AG10803 (cell line): ENCODE measurements around the gene SCN5A.

ENCODE experiments used
- DNase-seq: peaks from one replicate; pipeline ENCODE4 v3.0.0; 2010; ENCODE audit warnings: low read depth
- H3K4me3 ChIP-seq: 2 replicates; pipeline ENCODE4 v1.5.1; 2011; ENCODE audit warnings: mild to moderate bottlenecking, low read length, control low read depth
- TF ChIP-seq, protein P1 (sequence below): conservative IDR thresholded peaks from 2 replicates; pipeline ENCODE4 v1.5.1; 2011; ENCODE audit warnings: mild to moderate bottlenecking, low read length, control low read depth, inconsistent platforms

Gene SCN5A

DNA sequence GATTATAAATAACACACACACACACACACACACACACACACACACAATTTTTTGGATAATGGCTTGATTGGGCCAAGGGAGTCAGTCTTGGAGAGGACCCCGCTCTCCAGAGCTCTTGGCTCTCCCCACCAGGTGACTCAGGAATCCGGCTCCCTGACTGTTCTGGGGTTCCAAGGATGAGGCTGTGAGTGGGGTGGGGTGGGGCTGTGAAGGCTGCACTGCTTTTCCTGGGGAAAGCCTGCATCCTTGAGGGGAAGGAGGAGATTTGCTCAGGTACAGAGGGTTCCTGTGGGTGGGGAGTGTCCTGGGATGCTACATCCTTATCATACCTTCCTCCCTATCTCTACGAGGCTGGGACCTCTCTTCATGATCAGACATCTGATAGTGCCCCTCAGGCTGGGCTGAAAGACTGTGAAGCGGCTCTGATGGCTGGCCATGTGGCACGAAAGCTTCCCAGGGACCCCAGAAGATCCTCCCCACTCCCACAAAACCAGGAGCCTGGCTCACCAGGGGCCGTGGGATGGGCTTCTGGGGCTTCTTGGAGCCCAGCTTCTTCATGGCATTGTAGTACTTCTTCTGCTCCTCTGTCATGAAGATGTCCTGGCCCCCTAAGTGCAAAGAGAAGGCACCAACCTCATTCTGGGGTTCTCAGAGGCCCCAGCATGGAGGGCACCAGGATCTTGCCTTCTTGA, 94.2 kb downstream of the SCN5A start:
- H3K4me3 ChIP-seq = no peak overlapping the region
- DNase-seq = no peak
- TF ChIP-seq, protein P1, sequence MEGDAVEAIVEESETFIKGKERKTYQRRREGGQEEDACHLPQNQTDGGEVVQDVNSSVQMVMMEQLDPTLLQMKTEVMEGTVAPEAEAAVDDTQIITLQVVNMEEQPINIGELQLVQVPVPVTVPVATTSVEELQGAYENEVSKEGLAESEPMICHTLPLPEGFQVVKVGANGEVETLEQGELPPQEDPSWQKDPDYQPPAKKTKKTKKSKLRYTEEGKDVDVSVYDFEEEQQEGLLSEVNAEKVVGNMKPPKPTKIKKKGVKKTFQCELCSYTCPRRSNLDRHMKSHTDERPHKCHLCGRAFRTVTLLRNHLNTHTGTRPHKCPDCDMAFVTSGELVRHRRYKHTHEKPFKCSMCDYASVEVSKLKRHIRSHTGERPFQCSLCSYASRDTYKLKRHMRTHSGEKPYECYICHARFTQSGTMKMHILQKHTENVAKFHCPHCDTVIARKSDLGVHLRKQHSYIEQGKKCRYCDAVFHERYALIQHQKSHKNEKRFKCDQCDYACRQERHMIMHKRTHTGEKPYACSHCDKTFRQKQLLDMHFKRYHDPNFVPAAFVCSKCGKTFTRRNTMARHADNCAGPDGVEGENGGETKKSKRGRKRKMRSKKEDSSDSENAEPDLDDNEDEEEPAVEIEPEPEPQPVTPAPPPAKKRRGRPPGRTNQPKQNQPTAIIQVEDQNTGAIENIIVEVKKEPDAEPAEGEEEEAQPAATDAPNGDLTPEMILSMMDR = no peak

DNA sequence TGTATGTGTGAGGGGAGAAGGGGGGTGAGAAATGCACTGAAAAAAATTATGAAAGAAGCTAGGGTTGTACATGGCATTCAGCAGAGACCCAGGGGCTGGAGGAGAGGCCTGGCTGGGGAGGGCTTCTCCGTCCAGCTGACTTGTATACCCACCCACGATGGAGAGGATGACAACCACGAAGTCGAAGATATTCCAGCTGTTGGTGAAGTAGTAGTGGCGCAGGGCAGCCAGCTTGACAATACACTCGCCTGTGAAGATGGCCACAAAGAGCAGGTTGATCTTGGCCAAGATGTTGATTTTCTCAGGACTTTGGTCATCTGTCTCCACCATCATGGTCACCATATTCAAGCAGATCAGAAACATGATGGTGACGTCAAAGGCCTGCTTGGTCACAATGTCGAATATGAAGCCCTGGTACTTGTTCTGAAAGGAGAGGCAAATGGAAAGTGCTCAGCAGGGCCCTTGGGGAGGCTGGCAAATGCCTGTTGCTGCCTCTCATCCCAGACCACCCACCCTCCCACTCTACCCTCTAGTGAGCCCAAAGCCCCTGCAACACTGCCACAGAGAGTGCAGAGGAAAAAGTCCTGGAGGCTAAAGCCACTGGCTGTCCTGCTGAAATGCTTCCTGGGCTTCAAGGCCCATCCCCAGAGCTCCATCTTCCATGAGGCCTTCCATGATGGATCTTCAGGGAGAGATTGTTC, 95.2 kb downstream of the SCN5A start:
- DNase-seq = no peak
- TF ChIP-seq, protein P1 = no peak
- no peak overlapping the region for H3K4me3 ChIP-seq

DNA sequence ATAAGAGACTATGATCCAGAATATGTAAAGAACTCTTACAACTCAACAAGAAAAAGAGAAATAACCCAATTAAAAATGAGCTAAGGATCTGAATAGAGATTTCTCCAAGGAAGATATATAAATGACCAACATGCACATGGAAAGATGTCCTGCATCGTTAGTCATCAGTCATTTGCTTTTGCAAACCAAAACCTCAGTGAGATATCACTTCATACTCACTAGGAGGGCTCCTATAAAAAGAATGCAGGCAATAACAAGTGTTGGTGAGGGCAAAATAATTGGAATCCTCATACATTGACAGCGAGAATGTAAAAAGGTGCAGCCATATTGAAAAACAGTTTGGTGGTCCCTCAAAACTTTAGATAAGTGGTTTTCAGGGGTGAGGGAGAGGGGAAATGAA, 96.4 kb downstream of the SCN5A start:
- DNase-seq = no peak
- TF ChIP-seq, protein P1 = no peak
- H3K4me3 ChIP-seq = no peak overlapping the region

DNA sequence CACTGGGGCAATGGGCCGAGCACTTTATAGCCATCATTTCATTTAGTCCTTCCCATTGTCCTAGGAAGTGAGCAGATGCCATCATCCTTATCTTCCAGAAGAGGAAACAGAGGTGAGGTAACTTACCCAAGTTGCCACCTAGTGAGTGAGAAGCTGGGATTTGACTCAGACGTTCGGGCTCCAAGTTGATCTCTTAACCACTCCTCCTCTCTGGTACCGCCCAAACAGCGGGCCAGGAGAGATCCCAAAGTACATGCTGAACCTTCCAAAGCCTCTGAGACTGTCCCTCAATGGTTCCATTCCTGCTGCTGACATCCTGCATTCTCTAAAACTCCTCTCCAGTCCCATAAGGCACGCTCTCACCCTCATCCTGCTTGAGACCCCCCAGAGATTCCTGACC, 97.1 kb downstream of the SCN5A start:
- TF ChIP-seq, protein P1 = no peak
- H3K4me3 ChIP-seq = no peak overlapping the region
- DNase-seq = no peak

DNA sequence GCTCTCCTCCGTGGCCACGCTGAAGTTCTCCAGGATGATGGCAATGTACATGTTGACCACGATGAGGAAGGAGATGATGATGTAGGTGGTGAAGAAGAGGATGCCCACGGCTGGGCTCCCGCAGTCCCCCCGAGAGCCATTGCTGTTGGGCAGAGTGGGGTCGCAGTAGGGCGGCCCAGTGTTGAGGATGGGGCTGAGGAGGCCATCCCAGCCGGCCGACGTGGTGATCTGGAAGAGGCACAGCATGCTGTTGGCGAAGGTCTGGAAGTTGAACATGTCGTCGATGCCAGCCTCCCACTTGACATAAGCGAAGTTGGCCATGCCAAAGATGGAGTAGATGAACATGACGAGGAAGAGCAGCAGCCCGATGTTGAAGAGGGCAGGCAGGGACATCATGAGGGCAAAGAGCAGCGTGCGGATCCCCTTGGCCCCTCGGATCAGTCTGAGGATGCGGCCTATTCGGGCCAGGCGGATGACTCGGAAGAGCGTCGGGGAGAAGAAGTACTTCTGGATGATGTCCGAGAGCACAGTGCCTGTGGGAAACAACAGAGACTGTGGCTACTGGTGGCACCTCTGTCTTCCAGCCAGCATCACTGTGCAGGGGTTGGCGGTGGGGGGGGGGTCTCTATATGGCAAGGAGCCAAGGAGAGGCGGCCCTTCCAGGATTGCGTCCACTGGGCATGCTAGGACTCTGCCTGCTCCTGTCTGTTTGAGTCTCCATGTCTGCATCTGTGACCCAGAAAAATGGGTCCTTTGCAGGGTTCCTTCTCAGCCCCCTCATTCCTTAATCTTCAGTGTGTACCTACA, 98.3 kb downstream of the SCN5A start:
- no peak overlapping the region for H3K4me3 ChIP-seq
- TF ChIP-seq, protein P1 = no peak
- DNase-seq = no peak

DNA sequence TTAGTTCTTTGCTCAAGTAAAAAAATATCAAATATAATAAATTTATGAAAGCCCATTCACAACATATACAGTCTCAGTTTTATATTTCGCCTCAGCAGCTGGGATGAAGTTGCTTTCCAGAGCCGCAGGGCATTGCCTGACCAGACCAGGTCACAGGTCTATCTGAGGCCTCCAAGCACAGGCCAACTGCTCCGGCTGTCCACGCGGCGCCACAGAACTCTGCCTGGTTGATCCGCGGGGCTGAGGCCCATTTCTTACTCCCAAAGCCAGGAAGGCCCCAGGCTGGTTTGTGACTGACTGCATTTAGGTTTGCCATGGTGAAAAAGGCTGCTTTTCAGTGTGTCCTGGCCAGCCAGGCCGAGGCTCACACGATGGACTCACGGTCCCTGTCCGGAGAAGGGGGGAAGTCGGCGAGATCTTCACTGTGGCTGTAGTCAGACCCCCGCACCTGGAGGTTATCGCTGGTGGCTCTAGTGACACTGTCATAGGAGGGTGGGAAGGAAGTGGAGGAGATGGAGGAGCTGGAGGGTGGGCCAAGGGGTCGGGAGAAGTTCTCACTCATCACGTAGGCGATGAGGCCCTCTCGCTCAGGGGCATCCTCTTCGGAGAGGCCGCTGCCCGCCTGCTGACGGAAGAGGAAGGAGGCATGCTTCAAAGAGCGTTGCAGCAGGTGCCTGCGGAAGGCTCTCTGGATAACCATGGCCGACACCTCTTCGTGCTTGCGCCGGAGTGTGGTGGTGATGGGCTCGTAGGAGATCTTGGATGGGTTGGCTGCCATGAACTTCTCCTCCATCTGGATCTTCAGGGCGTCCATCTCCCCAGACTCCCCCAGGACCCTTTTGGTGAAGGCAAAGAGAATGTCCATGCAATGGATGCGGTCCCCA, 99.3 kb downstream of the SCN5A start:
- H3K4me3 ChIP-seq = no peak overlapping the region
- TF ChIP-seq, protein P1 = no peak
- no peak for DNase-seq
